PC-3 (cell line): ENCODE results near the gene VPS26C.

Source experiments
- CTCF ChIP-seq: fragments of 300-600 bp; sonication (generic); conservative IDR thresholded peaks from 2 replicates; pipeline ENCODE4 v1.5.1; 2017; ENCODE audit warnings: antibody characterized with exemption, low read depth, mild to moderate bottlenecking, low read length
- EZH2 ChIP-seq: fragments of 300-600 bp; sonication (generic); IDR thresholded peaks from one replicate; pipeline ENCODE4 v1.6.1; 2017; ENCODE audit warnings: antibody characterized with exemption, mild to moderate bottlenecking, low read length; ENCODE audit not compliant: unreplicated experiment
- EZH2phosphoT487 ChIP-seq: fragments of 300-600 bp; sonication (generic); IDR thresholded peaks from 2 replicates; pipeline ENCODE4 v1.6.1; 2018; ENCODE audit warnings: mild to moderate bottlenecking, antibody characterized with exemption, low read length, borderline replicate concordance

- TF ChIP-seq CTCF = no peak
- no peak for TF ChIP-seq EZH2phosphoT487
- TF ChIP-seq EZH2 = no peak
These were observed 57.0 kb downstream of the VPS26C start for GRCh38 chr21:37210130-37210529.
